ENCODE measurements around the gene BRS3. TPM values are rescaled to one million over a fixed set of nuclear protein-coding genes. Genes with fewer than 3 reads are reported as not detected.

BRS3 gene
- total and polyA plus RNA-seq, 2 experiments from 2014 or later = not detected

- Histone ChIP-seq H3K4me1 (ENCODE audit: insufficient read depth) (no peaks in the 10 kb centered on the region), H3K36me3 (ENCODE audit: low read depth) (no peaks in the 10 kb centered on the region), H3K9ac (no peak overlapping the region), H2AFZ (no peak overlapping the region), H3K27me3 (replicated peaks; ENCODE audit: insufficient read depth) (no peaks in the 10 kb centered on the region), H3K4me2 (ENCODE audit: unreplicated experiment) (no peak overlapping the region), H3K9me3 (ENCODE audit: low read depth) (no peaks in the 10 kb centered on the region), H3F3A (ENCODE audit: insufficient read depth) (no peaks in the 10 kb centered on the region), H3K9me2 (ENCODE audit: insufficient read depth) (no peaks in the 10 kb centered on the region), H3K27ac (no peak overlapping the region), H4K20me1 (ENCODE audit: insufficient read depth) (no peaks in the 10 kb centered on the region), H3K4me3 (no peak overlapping the region), H3K79me2 (ENCODE audit: insufficient read depth) (no peaks in the 10 kb centered on the region)
- TF ChIP-seq EZH2 (IDR thresholded peaks at IDR 0.05; ENCODE audit: insufficient read depth, poor library complexity, severe bottlenecking) (no peak), EZH2phosphoT487 (IDR thresholded peaks at IDR 0.05; ENCODE audit: insufficient read depth, low read depth) (no peak)
- 7 to 18% methylated on average over 3 of the region's 3 CpGs for WGBS, 2 experiments (ENCODE audit: low coverage in 1 of 2, low lambda C conversion rate in 2 of 2, missing lambda C conversion rate in 2 of 2)
- no peak for DNase-seq
- in situ Hi-C loops (cut with MboI) = no loop called here
Observed at GRCh38 chrX:136467303-136467702, 20.4 kb upstream of the BRS3 start.

DNA sequence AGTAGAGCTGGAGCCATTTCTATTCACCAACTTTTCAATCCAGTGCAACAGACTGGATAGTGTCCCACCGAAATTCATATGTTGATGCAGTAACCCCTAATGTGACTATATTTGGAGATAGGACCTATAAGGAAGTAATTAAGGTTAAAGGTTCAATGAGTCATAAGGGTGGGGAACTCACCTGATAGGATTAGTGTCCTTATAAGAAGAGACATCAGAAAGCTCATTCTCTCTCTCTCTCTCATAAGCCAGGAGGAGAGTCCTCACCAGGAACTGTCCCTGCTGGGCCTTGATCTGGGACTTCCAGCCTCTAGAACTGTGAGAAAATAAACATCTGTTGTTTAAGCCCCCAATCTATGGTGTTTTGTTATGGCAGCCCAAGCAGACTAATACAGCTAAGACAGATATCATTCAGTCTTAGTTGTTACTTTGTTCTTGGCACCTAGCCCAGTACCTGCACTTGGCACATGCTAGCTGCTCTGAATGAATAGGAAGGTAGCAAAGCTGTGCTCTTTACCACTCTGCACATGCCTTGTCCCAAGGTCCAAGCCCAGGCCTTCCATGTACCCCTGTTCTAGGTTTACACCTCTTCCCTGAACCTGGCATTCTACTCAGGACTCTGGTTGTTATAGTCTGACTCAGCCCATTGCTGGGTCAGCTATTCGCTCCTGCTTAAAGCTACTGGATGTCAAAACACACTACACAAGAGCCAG lies 19.2 kb upstream of the BRS3 start:
- in situ Hi-C loops (cut with MboI) = no loop called here
- Histone ChIP-seq H3K79me2 (ENCODE audit: insufficient read depth) (no peaks in the 10 kb centered on the region), H3K27ac (no peak overlapping the region), H2AFZ (no peak overlapping the region), H3K4me3 (no peak overlapping the region), H3K9me2 (ENCODE audit: insufficient read depth) (no peaks in the 10 kb centered on the region), H3K4me1 (ENCODE audit: insufficient read depth) (no peaks in the 10 kb centered on the region), H4K20me1 (ENCODE audit: insufficient read depth) (no peaks in the 10 kb centered on the region), H3K9me3 (ENCODE audit: low read depth) (no peaks in the 10 kb centered on the region), H3K9ac (no peak overlapping the region), H3K27me3 (replicated peaks; ENCODE audit: insufficient read depth) (no peaks in the 10 kb centered on the region), H3K4me2 (ENCODE audit: unreplicated experiment) (no peak overlapping the region), H3K36me3 (ENCODE audit: low read depth) (no peaks in the 10 kb centered on the region), H3F3A (ENCODE audit: insufficient read depth) (no peaks in the 10 kb centered on the region)
- DNase-seq = no peak
- 40 to 46% methylated on average over 2 of the region's 2 CpGs for WGBS, 2 experiments (ENCODE audit: low coverage in 1 of 2, low lambda C conversion rate in 2 of 2, missing lambda C conversion rate in 2 of 2)
- TF ChIP-seq EZH2phosphoT487 (IDR thresholded peaks at IDR 0.05; ENCODE audit: insufficient read depth, low read depth) (no peak), EZH2 (IDR thresholded peaks at IDR 0.05; ENCODE audit: insufficient read depth, poor library complexity, severe bottlenecking) (no peak)

DNA sequence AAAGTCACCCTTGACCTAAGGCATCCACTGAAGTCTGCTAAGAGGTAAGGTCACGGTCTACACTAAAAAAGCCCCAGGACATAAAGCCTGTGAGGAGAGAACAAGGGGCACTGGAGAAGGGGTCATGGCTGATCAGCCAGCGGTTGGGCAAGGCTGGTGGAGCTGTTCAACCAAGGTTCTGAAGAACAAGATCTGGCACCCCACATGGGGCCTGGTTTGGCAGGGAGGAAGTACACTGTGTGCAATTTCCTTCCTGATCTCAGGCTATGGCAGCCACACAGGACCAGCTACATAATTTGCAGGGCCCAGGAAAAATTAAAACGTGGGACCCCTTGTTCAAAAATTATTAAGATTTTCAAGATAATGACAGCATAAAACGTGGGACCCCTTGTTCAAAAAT lies 14.1 kb upstream of the BRS3 start:
- H3K4me2 ChIP-seq (ENCODE audit: unreplicated experiment) = no peak overlapping the region
- no peaks in the 10 kb centered on the region for H3K9me3 ChIP-seq (ENCODE audit: low read depth)
- TF ChIP-seq EZH2 (IDR thresholded peaks at IDR 0.05; ENCODE audit: insufficient read depth, poor library complexity, severe bottlenecking) (no peak), EZH2phosphoT487 (IDR thresholded peaks at IDR 0.05; ENCODE audit: insufficient read depth, low read depth) (no peak)
- H3F3A ChIP-seq (ENCODE audit: insufficient read depth) = no peaks in the 10 kb centered on the region
- H3K9me2 ChIP-seq (ENCODE audit: insufficient read depth) = no peaks in the 10 kb centered on the region
- H2AFZ ChIP-seq = no peak overlapping the region
- no peaks in the 10 kb centered on the region for H3K79me2 ChIP-seq (ENCODE audit: insufficient read depth)
- no peak for DNase-seq
- no peaks in the 10 kb centered on the region for H3K27me3 ChIP-seq (replicated peaks; ENCODE audit: insufficient read depth)
- H3K9ac ChIP-seq = no peak overlapping the region
- H3K27ac ChIP-seq = no peak overlapping the region
- no peaks in the 10 kb centered on the region for H4K20me1 ChIP-seq (ENCODE audit: insufficient read depth)
- no peaks in the 10 kb centered on the region for H3K4me1 ChIP-seq (ENCODE audit: insufficient read depth)
- H3K4me3 ChIP-seq = no peak overlapping the region
- 24 to 31% methylated on average over 3 to 4 of the region's 4 CpGs for WGBS, 2 experiments (ENCODE audit: low coverage in 1 of 2, low lambda C conversion rate in 2 of 2, missing lambda C conversion rate in 2 of 2)
- in situ Hi-C loops (cut with MboI) = no loop called here
- H3K36me3 ChIP-seq (ENCODE audit: low read depth) = no peaks in the 10 kb centered on the region

DNA sequence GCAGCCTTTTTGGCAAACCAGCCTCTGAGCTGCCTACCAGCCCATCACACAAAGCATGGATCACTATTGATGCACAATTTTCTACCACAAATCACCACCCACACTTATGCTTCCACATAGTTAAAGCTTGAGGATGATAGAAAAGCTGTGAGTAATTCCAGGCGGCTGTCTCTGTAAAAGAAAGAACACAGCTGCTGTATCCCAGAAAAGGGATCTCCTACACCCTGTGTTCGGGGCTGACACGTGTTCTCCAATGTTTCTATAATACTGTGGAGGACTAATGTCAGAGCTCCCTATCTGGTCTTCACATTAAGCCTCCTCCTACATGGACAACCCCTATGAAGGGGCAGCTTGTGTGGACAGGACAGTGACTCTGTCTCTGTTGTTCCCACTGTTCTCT lies 12.5 kb upstream of the BRS3 start:
- H3K9me2 ChIP-seq (ENCODE audit: insufficient read depth) = no peaks in the 10 kb centered on the region
- no peaks in the 10 kb centered on the region for H3K4me1 ChIP-seq (ENCODE audit: insufficient read depth)
- H3K27me3 ChIP-seq (replicated peaks; ENCODE audit: insufficient read depth) = no peaks in the 10 kb centered on the region
- no peak overlapping the region for H3K27ac ChIP-seq
- H3F3A ChIP-seq (ENCODE audit: insufficient read depth) = no peaks in the 10 kb centered on the region
- no peaks in the 10 kb centered on the region for H3K9me3 ChIP-seq (ENCODE audit: low read depth)
- H3K9ac ChIP-seq = no peak overlapping the region
- no peaks in the 10 kb centered on the region for H3K79me2 ChIP-seq (ENCODE audit: insufficient read depth)
- TF ChIP-seq EZH2phosphoT487 (IDR thresholded peaks at IDR 0.05; ENCODE audit: insufficient read depth, low read depth) (no peak), EZH2 (IDR thresholded peaks at IDR 0.05; ENCODE audit: insufficient read depth, poor library complexity, severe bottlenecking) (no peak)
- no peak overlapping the region for H3K4me3 ChIP-seq
- H2AFZ ChIP-seq = no peak overlapping the region
- in situ Hi-C loops (cut with MboI) = no loop called here
- DNase-seq = no peak
- no peaks in the 10 kb centered on the region for H3K36me3 ChIP-seq (ENCODE audit: low read depth)
- no peak overlapping the region for H3K4me2 ChIP-seq (ENCODE audit: unreplicated experiment)
- 17 to 25% methylated on average over 2 to 3 of the region's 3 CpGs for WGBS, 2 experiments (ENCODE audit: low coverage in 1 of 2, low lambda C conversion rate in 2 of 2, missing lambda C conversion rate in 2 of 2)
- H4K20me1 ChIP-seq (ENCODE audit: insufficient read depth) = no peaks in the 10 kb centered on the region
